Transverse colon (tissue), 4 donors: Measurements from ENCODE around the gene HES7. TPM values are rescaled to one million over a fixed set of nuclear protein-coding genes. Genes with fewer than 3 reads are reported as not detected.

Experiments
- DNase-seq: peaks from one replicate; pipeline ENCODE4 v3.0.0-alpha.2; 2019
- H3K27ac ChIP-seq, 4 donors: fragments of 200-600 bp; sonication (generic); 2 replicates each; pipeline ENCODE4 v1.5.1; 2016 to 2018; ENCODE audit warnings: inconsistent platforms in 4 of 4
- H3K27me3 ChIP-seq: fragments of 200-600 bp; sonication (generic); 2 replicates; pipeline ENCODE4 v1.5.1; 2017; ENCODE audit warnings: inconsistent platforms
- H3K36me3 ChIP-seq, 4 donors: fragments of 200-600 bp; sonication (generic); 2 replicates each; pipeline ENCODE4 v1.5.1; 2017 to 2019; ENCODE audit warnings: inconsistent platforms in 4 of 4
- H3K4me1 ChIP-seq, 4 donors: fragments of 200-600 bp; sonication (generic); 2 replicates each; pipeline ENCODE4 v1.5.1; 2017 to 2020; ENCODE audit warnings: inconsistent platforms in 4 of 4
- H3K4me3 ChIP-seq, 4 donors: fragments of 200-600 bp; sonication (generic); 1 replicate in 1 of 4; 2 replicates in 3 of 4; pipeline versions ENCODE4 v1.5.1 to v1.6.1; 2017 to 2019; ENCODE audit warnings: inconsistent platforms in 4 of 4
- H3K9me3 ChIP-seq, 2 donors: fragments of 200-600 bp; sonication (generic); 2 replicates each; pipeline ENCODE4 v1.5.1; 2017 to 2019; ENCODE audit warnings: inconsistent platforms in 2 of 2
- CTCF ChIP-seq, 5 experiments: fragments of 200-600 bp in 3 of 5; fragments of 450-650 bp in 2 of 5; sonication (generic) in 3 of 5; IDR thresholded peaks; 1 replicate in 2 of 5; 2 replicates in 3 of 5; pipeline ENCODE4 v1.5.1; 2016 to 2017; ENCODE audit warnings: antibody characterized with exemption in 5 of 5, inconsistent platforms in 3 of 5, mild to moderate bottlenecking in 2 of 5, moderate library complexity in 1 of 5
- EP300 ChIP-seq: sonication (generic); formaldehyde crosslinking; IDR thresholded peaks from one replicate; pipeline ENCODE4 v1.6.1; 2017; ENCODE audit warnings: antibody characterized with exemption, low read depth
- POLR2A ChIP-seq: fragments of 450-650 bp; IDR thresholded peaks from one replicate; pipeline ENCODE4 v1.6.1; 2016; ENCODE audit warnings: antibody characterized with exemption, mild to moderate bottlenecking, moderate library complexity
- POLR2AphosphoS5 ChIP-seq, 3 donors: sonication (generic); formaldehyde crosslinking; IDR thresholded peaks; one replicate each; pipeline ENCODE4 v1.6.1; 2016; ENCODE audit warnings: antibody characterized with exemption in 3 of 3
- WGBS, 2 donors: methylation state at CpG; one replicate each; pipeline ENCODE4 v1.1.5; 2018; ENCODE audit warnings: low coverage in 1 of 2; 5-methylcytosine and 5-hydroxymethylcytosine counted together
- in situ Hi-C, 4 donors: fragments of 200-750 bp; cut with MboI; loops; one replicate each; pipeline versions ENCODE4 v1.15.0 to v1.15.1; 2017; ENCODE audit warnings: low sequenced_read_pairs in 3 of 4, low pct_ligation_motif_present in 1 of 4, low pct_unique_long_range_greater_than_20kb in 1 of 4
- intact Hi-C: fragments of 100-400 bp; cut with DNase I; formaldehyde crosslinking; loops from one replicate; pipeline ENCODE4 v1.15.1; 2023; ENCODE audit warnings: low total_unique reads
- total RNA-seq, 4 donors: library from RNA; depleted of rRNA; stranded (reverse); fragments of >200 nt; gene quantifications; one replicate each; pipeline ENCODE4 v1.1.0, GENCODE V29; 2016

Gene HES7
- total RNA-seq, 4 donors from 2014 or later, result not detected

DNA sequence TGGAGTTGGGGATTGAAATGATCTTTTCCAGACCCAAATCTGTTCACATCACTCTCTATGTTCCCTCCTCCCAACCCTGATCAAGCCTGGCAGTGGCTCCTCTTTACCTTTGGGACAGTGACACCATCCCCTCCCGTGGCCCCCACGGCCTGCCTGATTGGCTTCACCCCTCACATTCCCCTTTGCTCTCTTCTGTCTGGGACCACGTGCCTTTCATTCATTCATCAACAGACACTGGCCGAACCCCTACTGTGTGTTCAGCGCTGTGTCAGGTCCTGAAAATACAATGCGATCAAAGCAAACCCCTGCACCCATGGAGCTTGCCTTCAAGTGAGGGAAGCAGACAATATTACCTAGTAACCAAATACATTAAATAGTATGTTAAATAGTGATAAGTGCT is 34.2 kb downstream of the HES7 start:
- no peak for DNase-seq
- in situ Hi-C loops, result loop anchor here in 2 of 4 donors (25.0 kb wide), 1 partner anchor 223 kb away; the partner anchor contains the start of gene ARHGEF15 (in 2 of the 2)
- 71% methylated on average over 5 to 6 of the region's 6 CpGs for WGBS, 2 donors
- intact Hi-C loops, result no loop called here
- no peaks in the 10 kb centered on the region for H3K4me1 ChIP-seq
- no peak overlapping the region for H3K27ac ChIP-seq
- peaks cover 35% of the 10 kb centered on the region for H3K27me3 ChIP-seq
- TF ChIP-seq POLR2A (no peak), CTCF (IDR thresholded peaks at IDR 0.05) (no peak), POLR2AphosphoS5 (IDR thresholded peaks at IDR 0.05) (no peak), EP300 (no peak)
- H3K4me3 ChIP-seq, result no peak overlapping the region
- no peaks in the 10 kb centered on the region for H3K36me3 ChIP-seq
- no peaks in the 10 kb centered on the region for H3K9me3 ChIP-seq

- Histone ChIP-seq H3K36me3 (no peaks in the 10 kb centered on the region), H3K4me1 (no peaks in the 10 kb centered on the region), H3K9me3 (no peaks in the 10 kb centered on the region), H3K27ac (no peak overlapping the region), H3K4me3 (no peak overlapping the region), H3K27me3 (peaks cover 45% of the 10 kb centered on the region)
- TF ChIP-seq POLR2A (no peak), POLR2AphosphoS5 (IDR thresholded peaks at IDR 0.05) (no peak)
- in situ Hi-C loops (loop anchor here in 2 of 4 donors (25.0 kb wide), 1 partner anchor 224 kb away; the partner anchor contains the start of gene ARHGEF15 (in 2 of the 2)), intact Hi-C loops (no loop called here)
- 78 to 88% methylated on average over 1 to 5 of the region's 5 CpGs for WGBS, 2 donors
- DNase-seq, result no peak
Measured at GRCh38 chr17:8087952-8088230, 36.0 kb downstream of the HES7 start.

GRCh38 chr17:8087075-8087951 is 36.6 kb downstream of the HES7 start, which contains the start of gene ALOX12B:
Gene ALOX12B, minus strand, starts transcription at chr17:8087716. Its CDS starts 274 bp downstream, at chr17:8087442.
- no peaks in the 10 kb centered on the region for H3K4me1 ChIP-seq
- H3K36me3 ChIP-seq, result no peaks in the 10 kb centered on the region
- no peaks in the 10 kb centered on the region for H3K9me3 ChIP-seq
- H3K27ac ChIP-seq, result no peak within 1 kb of the TSS
- WGBS, 2 donors, result 70 to 80% methylated on average over 2 to 20 of the region's 20 CpGs
- intact Hi-C loops (no loop called here), in situ Hi-C loops (loop anchor here in 2 of 4 donors (25.0 kb wide), 1 partner anchor 225 kb away; the partner anchor contains the start of gene ARHGEF15 (in 2 of the 2))
- TF ChIP-seq POLR2A, result no peak
- no peak for TF ChIP-seq EP300
- no peak for TF ChIP-seq CTCF (IDR thresholded peaks at IDR 0.05)
- TF ChIP-seq POLR2AphosphoS5 (IDR thresholded peaks at IDR 0.05), result no peak
- no peak within 1 kb of the TSS for H3K4me3 ChIP-seq
- DNase-seq, result no peak
- H3K27me3 ChIP-seq, result peaks cover 40% of the 10 kb centered on the region

DNA sequence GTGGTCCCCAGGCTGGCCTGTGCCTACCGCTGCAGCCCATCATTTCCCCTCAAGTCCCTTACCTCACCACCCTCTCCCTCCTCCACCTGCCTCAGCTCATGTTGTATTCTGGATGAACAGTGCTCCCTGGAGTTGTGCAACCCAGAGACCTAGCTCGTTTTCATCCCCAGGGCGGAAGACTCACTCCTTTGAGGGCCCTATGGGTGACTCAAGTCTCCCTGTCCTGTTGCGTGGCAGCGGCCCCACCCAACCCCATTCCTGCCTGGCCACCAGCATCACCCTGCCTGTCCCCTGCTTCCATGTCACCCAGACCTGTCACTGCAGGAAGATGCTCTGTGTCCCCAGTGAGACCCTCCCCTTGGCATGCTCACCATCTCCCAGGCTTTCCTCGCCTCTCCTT is 39.7 kb downstream of the HES7 start:
- Histone ChIP-seq H3K27ac (no peak overlapping the region), H3K36me3 (no peaks in the 10 kb centered on the region), H3K4me3 (no peak overlapping the region), H3K4me1 (peaks cover 0 to 15% (median 12%) of the 10 kb centered on the region in 4 donors), H3K27me3 (peaks cover 48% of the 10 kb centered on the region), H3K9me3 (no peaks in the 10 kb centered on the region)
- TF ChIP-seq POLR2AphosphoS5 (IDR thresholded peaks at IDR 0.05) (no peak), POLR2A (no peak)
- 87% methylated on average over 6 of the region's 6 CpGs; no CpG with 5 or more reads in 1 of the 2 donors for WGBS, 2 donors
- intact Hi-C loops (no loop called here), in situ Hi-C loops (loop anchor here in 2 of 4 donors (25.0 kb wide), 1 partner anchor 228 kb away; the partner anchor contains the start of gene ARHGEF15 (in 2 of the 2))
- DNase-seq, result no peak

- Histone ChIP-seq H3K4me1 (peaks cover 0 to 18% (median 16%) of the 10 kb centered on the region in 4 donors), H3K9me3 (no peaks in the 10 kb centered on the region), H3K27me3 (peaks cover 51% of the 10 kb centered on the region), H3K4me3 (no peak overlapping the region), H3K36me3 (no peaks in the 10 kb centered on the region), H3K27ac (no peak overlapping the region)
- WGBS, 2 donors, result 80 to 83% methylated on average over 5 to 10 of the region's 10 CpGs
- in situ Hi-C loops (loop anchor here in 2 of 4 donors (25.0 kb wide), 1 partner anchor 230 kb away; the partner anchor contains the start of gene ARHGEF15 (in 2 of the 2)), intact Hi-C loops (no loop called here)
- TF ChIP-seq POLR2A (no peak), CTCF (IDR thresholded peaks at IDR 0.05) (no peak), POLR2AphosphoS5 (IDR thresholded peaks at IDR 0.05) (no peak), EP300 (no peak)
- no peak for DNase-seq
Measured at GRCh38 chr17:8082292-8082691, 41.6 kb downstream of the HES7 start.
